Activated CD4-positive, alpha-beta memory T cell treated with anti-CD3 and anti-CD28 coated beads, Interleukin-2, amount 10 ng/mL, durations not matched to agents 7 days and 5 days (primary cell): ENCODE results near the gene AHNAK. TPM values are rescaled to one million over a fixed set of nuclear protein-coding genes. Genes with fewer than 3 reads are reported as not detected.

Experiments
- CTCF ChIA-PET: fragments of 350-600 bp; sonication (Branson Sonifier 250); formaldehyde crosslinking; loops from one replicate; lab custom pipeline; 2021; ENCODE audit warnings: antibody characterized with exemption, inconsistent platforms; lab: Charles Lee
- POLR2A ChIA-PET: fragments of 350-600 bp; sonication (Branson Sonifier 250); formaldehyde crosslinking; loops from one replicate; lab custom pipeline; 2021; ENCODE audit warnings: antibody characterized with exemption; lab: Charles Lee
- DNase-seq: peaks from one replicate; pipeline ENCODE4 v3.0.0-alpha.2; 2020
- H3K27ac Mint-ChIP-seq: one replicate; pipeline ENCODE4 v1.8.0; 2021; ENCODE audit warnings: mild to moderate bottlenecking, mixed read lengths
- H3K27me3 Mint-ChIP-seq: one replicate; pipeline ENCODE4 v1.8.0; 2021; ENCODE audit warnings: mixed read lengths
- H3K36me3 Mint-ChIP-seq: one replicate; pipeline ENCODE4 v1.8.0; 2021; ENCODE audit warnings: low read depth, mixed read lengths
- H3K4me1 Mint-ChIP-seq: one replicate; pipeline ENCODE4 v1.8.0; 2021; ENCODE audit warnings: mixed read lengths
- H3K4me3 Mint-ChIP-seq: one replicate; pipeline ENCODE4 v1.8.0; 2021; ENCODE audit warnings: mild to moderate bottlenecking, mixed read lengths
- H3K9me3 Mint-ChIP-seq: one replicate; pipeline ENCODE4 v1.8.0; 2021; ENCODE audit warnings: mixed read lengths
- total RNA-seq, 2 experiments: library from RNA; stranded (reverse); gene quantifications; one replicate each; pipeline ENCODE4 v1.2.3, GENCODE V29; 2021

Gene AHNAK
- total RNA-seq, 2 experiments from 2014 or later = 323 to 360 TPM

DNA sequence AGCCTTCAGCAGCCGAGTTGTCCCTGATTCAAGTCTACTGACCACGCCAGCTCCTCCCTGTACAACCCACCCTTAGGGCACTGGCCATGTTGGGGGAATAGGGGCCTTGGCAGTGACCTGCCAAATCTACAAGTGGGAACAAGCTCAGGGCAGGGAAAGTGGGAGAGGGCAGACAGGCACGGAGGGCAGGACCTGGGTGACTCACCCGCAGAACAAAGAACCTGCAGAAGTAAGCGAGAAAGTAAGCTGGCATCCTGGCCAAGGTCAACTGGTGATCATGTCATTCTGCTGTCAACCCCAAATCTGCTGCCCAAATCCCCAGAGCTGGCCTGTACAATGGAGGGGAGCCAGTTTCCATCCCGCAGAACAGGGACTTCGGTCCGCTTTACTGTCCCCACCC is 135.6 kb downstream of the AHNAK start:
- Mint-ChIP-seq H3K27ac (no peak overlapping the region), H3K4me3 (no peak overlapping the region), H3K36me3 (no peaks in the 10 kb centered on the region), H3K9me3 (no peaks in the 10 kb centered on the region), H3K27me3 (no peaks in the 10 kb centered on the region), H3K4me1 (no peaks in the 10 kb centered on the region)
- no peak for DNase-seq
- ChIA-PET CTCF (interaction anchor here (1.0 to 1.6 kb wide), 2 partner anchors 14 to 16 kb away, joined by 7 read pairs; no protein-coding TSS in a partner anchor), POLR2A (no interaction called here)

DNA sequence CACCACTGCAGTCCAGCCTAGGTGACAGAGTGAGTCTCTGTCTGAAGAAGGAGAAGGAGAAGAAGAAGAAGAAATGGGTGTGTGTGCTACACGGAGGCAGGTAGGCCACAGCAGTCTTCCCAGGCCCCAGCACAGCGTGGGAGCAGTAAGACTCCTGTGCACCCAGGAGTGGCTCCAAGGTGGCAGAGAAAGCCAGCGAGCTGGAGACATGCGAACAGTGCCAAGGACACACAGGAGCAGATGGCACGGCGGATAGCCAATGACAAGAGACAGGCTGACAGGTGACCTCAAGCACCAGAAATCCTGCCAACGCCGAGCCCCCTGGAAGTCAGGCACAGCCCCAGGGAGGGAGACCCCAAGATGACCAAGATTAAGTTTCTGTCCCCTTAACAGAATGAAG is 136.8 kb downstream of the AHNAK start:
- Mint-ChIP-seq H3K4me1 (no peaks in the 10 kb centered on the region), H3K27me3 (peaks cover 3% of the 10 kb centered on the region), H3K27ac (no peak overlapping the region)

DNA sequence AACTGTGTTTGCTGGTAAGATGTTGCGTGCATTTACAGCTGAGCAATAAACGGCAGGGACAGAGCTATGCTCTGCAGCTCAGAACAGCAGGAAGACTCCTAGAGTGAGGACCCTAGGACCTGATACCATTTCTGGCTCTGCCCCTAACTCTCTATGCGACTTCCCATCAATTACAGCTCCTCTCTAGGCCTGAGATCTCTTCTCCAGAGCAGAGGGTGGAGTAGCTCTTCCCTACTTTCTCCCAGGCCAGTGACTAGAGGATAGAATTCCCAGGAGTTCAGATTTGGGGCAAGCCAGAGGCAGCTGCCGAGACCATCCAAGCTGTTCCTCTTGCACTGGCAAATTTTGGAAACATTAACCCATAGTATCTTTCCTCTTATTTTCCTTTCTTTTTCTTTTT is 140.6 kb downstream of the AHNAK start:
- POLR2A ChIA-PET = interaction anchor here (0.9 kb wide), 1 partner anchor 138 kb away, joined by 3 read pairs; no protein-coding TSS in a partner anchor
- peaks cover 23% of the 10 kb centered on the region for H3K4me1 Mint-ChIP-seq
- CTCF ChIA-PET = interaction anchor here (0.8 to 1.3 kb wide), 2 partner anchors 11 to 19 kb away, joined by 3 to 4 read pairs; no protein-coding TSS in a partner anchor

More for the DNA sequence above, 136.8 kb downstream of the AHNAK start:
- H3K9me3 Mint-ChIP-seq = no peaks in the 10 kb centered on the region
- no peak overlapping the region for H3K4me3 Mint-ChIP-seq
- H3K36me3 Mint-ChIP-seq = no peaks in the 10 kb centered on the region
- CTCF ChIA-PET = interaction anchor here (0.9 to 1.7 kb wide), 4 partner anchors 15 to 151 kb away, joined by 3 to 8 read pairs (median 5); no protein-coding TSS in a partner anchor
- DNase-seq = no peak
- POLR2A ChIA-PET = no interaction called here

DNA sequence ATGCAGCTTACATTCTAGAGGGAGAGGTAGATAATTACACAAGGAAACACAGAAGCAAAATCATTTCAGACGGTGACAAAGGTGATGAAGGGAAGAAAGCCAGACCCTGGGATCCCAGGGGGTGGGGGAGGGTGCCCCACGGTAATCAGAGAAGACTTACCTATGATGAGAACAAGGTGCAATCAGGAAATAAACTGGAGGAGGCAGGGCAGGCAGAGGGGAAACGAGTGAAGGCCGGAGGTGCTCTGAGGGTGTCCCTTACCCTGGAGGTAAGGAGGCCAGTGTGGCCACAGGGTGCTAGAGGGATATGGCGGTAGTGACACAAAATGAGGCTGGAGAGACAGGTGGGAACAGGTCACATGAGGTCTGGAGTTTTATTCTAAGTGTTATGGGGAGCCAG is 141.7 kb downstream of the AHNAK start:
- H3K27ac Mint-ChIP-seq = no peak overlapping the region
- no peaks in the 10 kb centered on the region for H3K9me3 Mint-ChIP-seq
- ChIA-PET POLR2A (no interaction called here), CTCF (interaction anchor here (1.8 to 2.2 kb wide), 2 partner anchors 10 to 20 kb away, joined by 10 to 15 read pairs; no protein-coding TSS in a partner anchor)
- no peak overlapping the region for H3K4me3 Mint-ChIP-seq
- no peak for DNase-seq
- peaks cover 3% of the 10 kb centered on the region for H3K27me3 Mint-ChIP-seq
- no peaks in the 10 kb centered on the region for H3K36me3 Mint-ChIP-seq
- peaks cover 23% of the 10 kb centered on the region for H3K4me1 Mint-ChIP-seq

More for the DNA sequence above, 140.6 kb downstream of the AHNAK start:
- H3K4me3 Mint-ChIP-seq = no peak overlapping the region
- H3K27me3 Mint-ChIP-seq = peaks cover 3% of the 10 kb centered on the region
- H3K36me3 Mint-ChIP-seq = no peaks in the 10 kb centered on the region
- H3K27ac Mint-ChIP-seq = no peak overlapping the region
- no peaks in the 10 kb centered on the region for H3K9me3 Mint-ChIP-seq
- DNase-seq = no peak

DNA sequence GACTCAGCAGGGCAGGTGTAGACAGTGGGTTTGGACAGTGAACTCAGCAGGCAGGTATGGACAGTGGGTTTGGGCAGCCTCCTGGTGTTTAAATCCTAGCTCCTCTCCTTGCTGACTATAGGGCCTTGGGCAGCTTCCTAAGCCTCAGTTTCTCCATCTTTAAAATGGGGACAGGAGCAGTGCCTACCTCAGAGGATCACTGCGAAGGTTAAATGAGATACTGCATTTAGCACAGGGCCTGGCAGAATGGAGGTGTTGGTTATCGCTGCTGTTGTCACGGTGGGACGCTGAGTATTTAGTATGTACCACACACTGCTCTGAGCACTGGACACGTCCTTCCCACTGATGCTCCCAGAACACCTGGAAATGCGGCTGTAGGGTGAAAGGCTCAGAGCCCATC is 142.2 kb downstream of the AHNAK start:
- Mint-ChIP-seq H3K4me1 (peaks cover 23% of the 10 kb centered on the region), H3K27ac (no peak overlapping the region), H3K36me3 (no peaks in the 10 kb centered on the region), H3K9me3 (no peaks in the 10 kb centered on the region), H3K27me3 (peaks cover 3% of the 10 kb centered on the region), H3K4me3 (no peak overlapping the region)
- DNase-seq = no peak
- POLR2A ChIA-PET = interaction anchor here (1.3 kb wide), 1 partner anchor 10 kb away, joined by 3 read pairs; no protein-coding TSS in a partner anchor
- CTCF ChIA-PET = interaction anchor here (1.8 to 2.2 kb wide), 2 partner anchors 10 to 20 kb away, joined by 10 to 15 read pairs; no protein-coding TSS in a partner anchor

DNA sequence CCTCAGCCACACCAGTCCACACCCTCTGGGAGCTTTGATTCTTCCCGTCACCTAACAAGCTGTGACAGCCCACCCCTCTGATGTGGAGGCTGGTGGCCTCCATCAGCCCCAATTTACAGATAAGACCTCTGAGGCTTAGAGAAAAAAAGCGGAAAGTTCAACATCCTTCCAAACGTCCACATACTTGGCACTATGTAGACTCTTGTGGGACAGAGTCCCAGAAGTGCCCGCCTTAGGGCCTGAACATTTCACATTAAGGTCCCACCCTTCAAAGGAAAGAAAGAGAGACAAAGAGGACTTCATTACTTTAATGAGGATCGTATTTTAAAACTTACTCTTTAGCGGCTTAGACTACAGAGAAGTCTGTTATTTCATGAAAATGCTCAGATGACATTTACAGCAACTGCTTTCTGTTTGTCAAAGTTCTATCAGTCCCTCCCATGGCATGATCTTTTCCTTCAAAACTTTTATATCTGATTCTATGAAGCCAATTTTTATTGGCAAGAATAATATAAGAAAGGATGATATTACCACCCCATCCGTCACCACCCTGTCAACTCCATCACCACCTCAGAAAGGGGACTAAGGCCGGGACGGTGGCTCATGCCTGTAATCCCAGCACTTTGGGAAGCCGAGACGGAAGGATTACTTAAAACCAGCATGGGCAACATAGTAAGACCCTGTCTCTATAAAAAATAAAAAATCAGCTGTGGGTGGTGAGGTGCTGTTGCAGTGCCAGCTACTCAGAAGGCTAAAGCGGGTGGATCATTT is 143.5 kb downstream of the AHNAK start:
- ChIA-PET POLR2A (interaction anchor here (0.8 to 1.9 kb wide), 8 partner anchors 8 to 452 kb away, joined by 3 to 11 read pairs (median 4); partner anchors contain the start of gene TUT1), CTCF (interaction anchor here (0.6 to 2.5 kb wide), 8 partner anchors 9 to 158 kb away, joined by 3 to 19 read pairs (median 8); partner anchors contain the start of gene AHNAK)
- Mint-ChIP-seq H3K36me3 (no peaks in the 10 kb centered on the region), H3K27me3 (peaks cover 3% of the 10 kb centered on the region), H3K4me1 (peaks cover 23% of the 10 kb centered on the region), H3K4me3 (peak overlapping the region; percentile 25), H3K9me3 (no peaks in the 10 kb centered on the region), H3K27ac (peak overlapping the region; percentile 62)
- no peak for DNase-seq

DNA sequence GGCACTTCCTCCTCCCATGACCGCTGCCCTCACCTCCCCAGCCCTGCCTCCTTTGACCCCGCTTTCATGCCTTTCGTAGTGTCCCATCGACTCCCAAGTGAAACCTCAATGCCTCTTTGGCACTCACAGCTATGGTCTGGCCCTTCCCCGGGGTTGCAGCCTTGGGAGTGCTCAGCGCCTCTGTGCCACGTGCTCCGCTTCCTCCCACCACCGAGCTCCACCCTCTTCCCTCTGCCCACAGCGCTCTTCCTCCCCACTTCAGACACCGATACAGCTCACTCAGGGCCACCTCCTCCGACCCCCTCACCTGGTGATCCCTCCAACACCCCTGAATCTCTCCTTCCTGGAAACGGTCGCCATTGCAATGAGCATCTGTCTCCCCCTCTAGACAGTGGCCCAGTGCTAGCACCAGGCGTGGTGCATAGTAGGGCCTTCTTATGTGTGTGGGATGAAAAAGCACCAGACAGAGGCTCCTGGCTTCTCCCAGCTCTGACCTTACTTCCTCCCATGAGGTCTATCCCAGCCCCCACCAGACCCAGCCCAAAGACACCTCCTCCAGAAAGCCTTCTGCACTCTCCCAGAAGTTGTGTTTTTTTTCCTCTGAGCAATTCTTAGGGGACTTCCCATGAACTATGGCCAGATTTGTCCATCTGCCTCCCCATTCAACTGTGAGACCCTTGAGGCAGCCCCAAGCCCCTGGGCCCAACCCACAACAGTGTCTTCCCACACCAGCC is 144.2 kb downstream of the AHNAK start:
- DNase-seq = peak; percentile 70
- ChIA-PET POLR2A (interaction anchor here (0.8 to 1.9 kb wide), 16 partner anchors 13 to 479 kb away, joined by 3 to 11 read pairs (median 4); partner anchors contain the start of genes C11orf98, CSKMT, EEF1G and GANAB), CTCF (interaction anchor here (0.6 to 2.5 kb wide), 12 partner anchors 9 to 347 kb away, joined by 3 to 19 read pairs (median 6); partner anchors contain the start of genes C11orf98 and CSKMT)
- H3K9me3 Mint-ChIP-seq = no peaks in the 10 kb centered on the region
- H3K4me1 Mint-ChIP-seq = peaks cover 23% of the 10 kb centered on the region
- H3K4me3 Mint-ChIP-seq = peak overlapping the region; percentile 25
- peaks cover 3% of the 10 kb centered on the region for H3K27me3 Mint-ChIP-seq
- no peaks in the 10 kb centered on the region for H3K36me3 Mint-ChIP-seq
- peak overlapping the region; percentile 62 for H3K27ac Mint-ChIP-seq

DNA sequence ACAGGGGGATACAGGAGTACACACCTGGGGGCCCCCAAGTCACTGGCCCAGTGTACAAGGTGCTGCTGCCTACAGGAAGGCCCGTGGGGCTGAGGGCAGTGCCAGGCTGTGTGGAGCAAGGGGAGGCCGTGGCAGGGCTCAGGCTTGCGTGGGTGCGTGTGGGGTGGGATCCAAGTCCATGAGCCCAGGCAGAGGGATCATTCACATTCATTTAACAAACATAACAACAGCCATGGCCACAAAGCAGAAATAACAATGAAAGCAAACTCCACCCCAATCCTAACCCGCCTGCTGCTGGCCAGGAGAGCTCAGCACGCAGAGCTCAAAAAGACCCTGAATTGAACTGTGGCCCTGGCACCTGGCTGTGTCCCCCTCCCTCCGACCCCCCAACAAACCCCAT is 144.8 kb downstream of the AHNAK start:
- Mint-ChIP-seq H3K9me3 (no peaks in the 10 kb centered on the region), H3K27me3 (peaks cover 3% of the 10 kb centered on the region), H3K4me3 (peak overlapping the region; percentile 25), H3K36me3 (no peaks in the 10 kb centered on the region), H3K4me1 (peaks cover 23% of the 10 kb centered on the region), H3K27ac (peak overlapping the region; percentile 62)
- CTCF ChIA-PET = interaction anchor here (0.6 to 2.5 kb wide), 12 partner anchors 9 to 348 kb away, joined by 3 to 19 read pairs (median 6); partner anchors contain the start of genes C11orf98 and CSKMT
- no peak for DNase-seq
- POLR2A ChIA-PET = interaction anchor here (0.8 to 1.9 kb wide), 15 partner anchors 12 to 480 kb away, joined by 3 to 11 read pairs (median 4); partner anchors contain the start of genes C11orf98, CSKMT, EEF1G and GANAB

DNA sequence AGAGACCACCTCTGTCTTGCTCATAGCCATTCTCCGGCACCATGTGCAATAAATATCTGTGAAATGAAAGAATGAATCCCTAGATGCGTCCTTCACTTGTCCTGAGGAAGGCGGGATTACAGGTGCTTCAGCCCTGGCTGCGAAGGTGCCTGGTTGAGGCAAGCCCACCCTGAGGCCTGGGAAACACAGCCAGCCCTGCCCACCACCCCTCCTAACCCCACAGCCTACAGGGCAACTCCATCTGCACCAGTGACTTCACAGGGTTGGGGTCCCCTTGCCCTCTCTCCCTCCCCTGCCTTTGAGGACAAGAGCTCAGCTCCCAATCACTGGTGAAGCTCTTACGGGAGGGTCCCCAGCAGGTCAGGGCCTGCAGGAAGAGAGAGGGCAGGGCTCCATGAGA is 145.2 kb downstream of the AHNAK start:
- ChIA-PET CTCF (interaction anchor here (0.6 to 2.5 kb wide), 10 partner anchors 8 to 348 kb away, joined by 3 to 19 read pairs (median 6); no protein-coding TSS in a partner anchor), POLR2A (interaction anchor here (0.8 to 1.9 kb wide), 11 partner anchors 12 to 480 kb away, joined by 3 to 11 read pairs (median 6); partner anchors contain the start of genes C11orf98, CSKMT, GANAB and SLC3A2)
- H3K9me3 Mint-ChIP-seq = no peaks in the 10 kb centered on the region
- peak overlapping the region; percentile 25 for H3K4me3 Mint-ChIP-seq
- no peak overlapping the region for H3K27ac Mint-ChIP-seq
- H3K36me3 Mint-ChIP-seq = no peaks in the 10 kb centered on the region
- H3K4me1 Mint-ChIP-seq = peaks cover 23% of the 10 kb centered on the region
- H3K27me3 Mint-ChIP-seq = peaks cover 3% of the 10 kb centered on the region
- DNase-seq = no peak

DNA sequence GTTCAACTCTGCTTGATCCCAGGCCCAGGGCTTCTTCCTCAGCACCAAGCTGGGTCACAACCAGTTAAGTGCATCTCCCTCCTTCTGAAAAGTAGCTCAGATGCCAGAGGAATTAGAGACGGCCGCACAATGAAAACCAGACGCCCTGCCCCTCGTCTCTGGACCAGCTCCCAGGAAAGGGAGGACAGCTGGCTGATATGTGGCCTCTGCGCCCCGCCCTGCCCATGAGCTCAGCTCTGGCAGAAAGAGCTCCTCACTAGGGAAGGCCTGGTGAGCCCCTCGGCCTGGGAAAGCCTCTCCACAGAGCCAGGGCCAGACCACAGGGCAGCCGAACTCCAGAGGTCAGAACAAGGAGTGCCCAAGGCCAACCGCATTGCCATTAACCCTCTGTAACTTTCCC is 145.8 kb downstream of the AHNAK start:
- Mint-ChIP-seq H3K27me3 (peaks cover 3% of the 10 kb centered on the region), H3K27ac (no peak overlapping the region), H3K9me3 (no peaks in the 10 kb centered on the region), H3K4me3 (no peak overlapping the region), H3K36me3 (no peaks in the 10 kb centered on the region), H3K4me1 (peaks cover 23% of the 10 kb centered on the region)
- POLR2A ChIA-PET = interaction anchor here (0.8 to 1.3 kb wide), 2 partner anchors 144 to 191 kb away, joined by 3 read pairs; partner anchors contain the start of gene TUT1
- CTCF ChIA-PET = interaction anchor here (1.0 to 2.5 kb wide), 5 partner anchors 24 to 160 kb away, joined by 3 to 19 read pairs (median 7); no protein-coding TSS in a partner anchor
- DNase-seq = no peak

DNA sequence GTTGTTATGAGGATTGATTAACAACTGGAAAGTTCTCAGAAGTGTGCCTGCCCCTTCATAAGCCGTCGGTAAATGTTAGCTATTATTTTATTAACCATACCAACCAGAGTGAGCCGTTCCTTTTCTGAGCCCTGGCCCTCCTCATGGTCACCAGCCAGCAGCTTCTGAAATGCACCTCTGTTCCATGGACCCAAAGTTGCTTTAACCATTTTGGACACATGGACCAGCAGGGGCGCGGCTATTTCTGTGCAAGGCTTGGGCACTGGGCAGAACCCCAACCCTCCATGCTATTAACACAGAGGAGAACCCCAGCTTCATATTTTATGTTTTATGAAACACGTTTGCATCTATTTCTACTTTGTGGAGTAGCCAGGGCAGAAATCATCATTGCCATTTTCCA is 146.3 kb downstream of the AHNAK start:
- ChIA-PET CTCF (interaction anchor here (0.9 to 2.5 kb wide), 4 partner anchors 24 to 160 kb away, joined by 3 to 9 read pairs (median 6); no protein-coding TSS in a partner anchor), POLR2A (interaction anchor here (0.8 to 1.3 kb wide), 2 partner anchors 144 to 191 kb away, joined by 3 read pairs; partner anchors contain the start of gene TUT1)
- no peak for DNase-seq
- no peaks in the 10 kb centered on the region for H3K36me3 Mint-ChIP-seq
- H3K27me3 Mint-ChIP-seq = peaks cover 3% of the 10 kb centered on the region
- H3K4me1 Mint-ChIP-seq = peaks cover 23% of the 10 kb centered on the region
- no peaks in the 10 kb centered on the region for H3K9me3 Mint-ChIP-seq
- no peak overlapping the region for H3K27ac Mint-ChIP-seq
- no peak overlapping the region for H3K4me3 Mint-ChIP-seq

DNA sequence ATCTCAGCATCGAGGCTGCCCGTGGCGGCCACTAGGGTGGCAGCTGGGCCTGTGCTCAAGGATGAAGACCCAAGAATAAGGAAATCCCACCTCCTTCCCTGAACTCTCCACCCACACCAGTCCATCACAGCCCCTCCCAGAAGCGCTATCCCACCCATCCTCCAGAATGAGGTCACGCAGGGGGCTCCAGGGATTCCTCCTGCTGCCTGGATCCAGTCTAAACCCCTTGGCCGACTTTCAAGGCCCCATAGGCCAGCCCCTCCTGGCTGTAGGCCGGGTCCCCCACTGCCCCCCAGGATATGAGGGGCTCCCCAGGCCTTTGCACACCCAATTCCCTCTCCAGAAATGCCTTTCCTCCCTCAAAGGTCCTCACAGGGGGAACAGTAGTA is 146.7 kb downstream of the AHNAK start:
- CTCF ChIA-PET = interaction anchor here (0.9 to 2.5 kb wide), 3 partner anchors 25 to 161 kb away, joined by 3 to 7 read pairs (median 5); no protein-coding TSS in a partner anchor

More for the DNA sequence above, 146.7 kb downstream of the AHNAK start:
- Mint-ChIP-seq H3K27ac (no peak overlapping the region), H3K27me3 (peaks cover under 1% of the 10 kb centered on the region), H3K4me3 (no peak overlapping the region), H3K36me3 (no peaks in the 10 kb centered on the region), H3K4me1 (peaks cover 24% of the 10 kb centered on the region), H3K9me3 (no peaks in the 10 kb centered on the region)
- DNase-seq = no peak
- POLR2A ChIA-PET = interaction anchor here (1.3 kb wide), 1 partner anchor 192 kb away, joined by 3 read pairs; the partner anchor contains the start of gene TUT1
